K562 (cell line): ENCODE measurements around the gene EFNA5. TPM values are rescaled to one million over a fixed set of nuclear protein-coding genes. Genes with fewer than 3 reads are reported as not detected.

Experiments used
- ATAC-seq: fragments of 200-7000 bp; cut with Tn5 transposase; 3 replicates; pipeline ENCODE4 v1.9.1; 2020; ENCODE audit warnings: moderate library complexity
- BruUV-seq: library from RNA; stranded (reverse); fragments of 400-500 nt; replicated peaks from 2 replicates; lab custom pipeline; 2021; lab: Mats Ljungman, UMichigan
- CTCF ChIA-PET: fragments of 300-600 bp; formaldehyde crosslinking; extraction: SDS; loops from one replicate; lab custom pipeline; 2021; ENCODE audit warnings: low intra/inter-chr PET ratio; lab: Yijun Ruan, JAX
- POLR2A ChIA-PET: fragments of 300-600, 350-650 bp; sonication (Branson Sonifier 250); formaldehyde crosslinking; extraction: SDS; loops from one replicate; lab custom pipeline; 2021; ENCODE audit warnings: antibody characterized with exemption, inconsistent platforms; lab: Yijun Ruan, JAX
- DNase-seq, 4 experiments: peaks; one replicate each; pipeline versions ENCODE4 v3.0.0 to v3.0.0-alpha.2; 2011 to 2018; ENCODE audit warnings: low spot score in 3 of 4, mixed read lengths in 3 of 4; ENCODE audit errors: extremely low read depth in 1 of 4
- FAIRE-seq: peaks from 2 replicates; lab custom pipeline; 2011; peaks lifted over from hg19 to GRCh38; lab: Jason Lieb, UNC
- H2AFZ ChIP-seq: 2 replicates; pipeline ENCODE4 v1.6.0; 2011; ENCODE audit warnings: low read depth, low read length, control low read depth, inconsistent platforms
- H3K27ac ChIP-seq: fragments of 200-600 bp; 3 replicates; pipeline ENCODE4 v1.8.0; 2011; ENCODE audit warnings: low read depth, mild to moderate bottlenecking, control low read depth, inconsistent platforms, low read length, moderate library complexity, mixed read lengths; ENCODE audit errors: extremely low read depth
- H3K27me3 ChIP-seq, 2 experiments: fragments of 300-600 bp in 1 of 2; 2 replicates in 1 of 2; 3 replicates in 1 of 2; pipeline versions ENCODE4 v1.6.0 to v1.8.0; 2011; ENCODE audit warnings: inconsistent platforms in 2 of 2, low read length in 2 of 2, mild to moderate bottlenecking in 1 of 2, mixed read lengths in 1 of 2, moderate library complexity in 1 of 2; ENCODE audit not compliant: control insufficient read depth in 2 of 2, insufficient read depth in 2 of 2
- H3K36me3 ChIP-seq: fragments of 300-600 bp; 3 replicates; pipeline ENCODE4 v1.8.0; 2011; ENCODE audit warnings: mild to moderate bottlenecking, low read length, inconsistent platforms; ENCODE audit not compliant: control insufficient read depth, insufficient read depth
- H3K4me1 ChIP-seq, 2 experiments: fragments of 200-600 bp in 1 of 2; replicated peaks in 1 of 2; 2 replicates in 1 of 2; 3 replicates in 1 of 2; pipeline versions ENCODE4 v1.5.1 to v1.8.0; 2011; ENCODE audit warnings: inconsistent platforms in 2 of 2, low read length in 2 of 2, mild to moderate bottlenecking in 1 of 2, mixed read lengths in 1 of 2, moderate library complexity in 1 of 2; ENCODE audit not compliant: control insufficient read depth in 2 of 2, insufficient read depth in 2 of 2
- H3K4me2 ChIP-seq: 2 replicates; pipeline ENCODE4 v1.6.1; 2011; ENCODE audit warnings: low read length, control low read depth, inconsistent platforms, mixed read lengths; ENCODE audit not compliant: insufficient read depth
- H3K4me3 ChIP-seq: fragments of 200-600 bp; sonication (generic), shearing (Covaris generic); 2 replicates; pipeline ENCODE4 v1.5.1; 2016; ENCODE audit warnings: control low read depth, inconsistent platforms
- H3K79me2 ChIP-seq: fragments of 200-600 bp; 3 replicates; pipeline ENCODE4 v1.8.0; 2011; ENCODE audit warnings: low read length, inconsistent platforms; ENCODE audit not compliant: control insufficient read depth, insufficient read depth
- H3K9ac ChIP-seq, 2 experiments: 2 replicates each; pipeline versions ENCODE4 v1.6.0 to v1.6.1; 2011; ENCODE audit warnings: low read depth in 2 of 2, low read length in 2 of 2, control low read depth in 1 of 2, inconsistent platforms in 1 of 2, mild to moderate bottlenecking in 1 of 2, mixed read lengths in 1 of 2; ENCODE audit not compliant: insufficient read depth in 1 of 2
- H3K9me1 ChIP-seq: one replicate; pipeline ENCODE4 v1.6.0; 2011; ENCODE audit warnings: inconsistent platforms, mild to moderate bottlenecking, low read length, moderate library complexity; ENCODE audit not compliant: control insufficient read depth, insufficient read depth
- H3K9me3 ChIP-seq: replicated peaks from 2 replicates; pipeline ENCODE4 v1.5.1; 2011; ENCODE audit warnings: low read depth, low read length, inconsistent platforms; ENCODE audit not compliant: control insufficient read depth, insufficient read depth
- H4K20me1 ChIP-seq: replicated peaks from 2 replicates; pipeline ENCODE4 v1.6.1; 2011; ENCODE audit warnings: low read length, inconsistent platforms, mixed read lengths; ENCODE audit not compliant: control insufficient read depth, insufficient read depth
- BRD4 ChIP-seq: fragments of 200-600 bp; sonication (generic); IDR thresholded peaks from 2 replicates; pipeline ENCODE4 v1.6.1; 2017; ENCODE audit warnings: inconsistent platforms
- C11orf30 ChIP-seq: fragments of 450-650 bp; IDR thresholded peaks from 2 replicates; pipeline ENCODE4 v1.6.1; 2016; ENCODE audit warnings: low read depth, mild to moderate bottlenecking
- ESRRB ChIP-seq: fragments of 250-450 bp; sonication (Bioruptor Pico); IDR thresholded peaks from 2 replicates; pipeline ENCODE4 v1.5.0; 2020; ENCODE audit warnings: mild to moderate bottlenecking, moderate library complexity, borderline replicate concordance
- HNRNPLL ChIP-seq: fragments of 200-400 bp; formaldehyde crosslinking; IDR thresholded peaks from 2 replicates; pipeline ENCODE4 v1.6.1; 2017; ENCODE audit warnings: low read length, low read depth, mild to moderate bottlenecking; ENCODE audit not compliant: poor library complexity, severe bottlenecking
- JUND ChIP-seq, 2 experiments: IDR thresholded peaks; 2 replicates in 1 of 2; 3 replicates in 1 of 2; pipeline ENCODE4 v1.6.1; 2011; ENCODE audit warnings: borderline replicate concordance in 2 of 2, low read depth in 2 of 2, low read length in 2 of 2, improper control_type of control experiment in 1 of 2, missing biosample characterization in 1 of 2, missing genetic modification characterization in 1 of 2, missing genetic modification reagents in 1 of 2
- L3MBTL2 ChIP-seq: fragments of 450-650 bp; IDR thresholded peaks from 2 replicates; pipeline ENCODE4 v1.6.1; 2016; ENCODE audit warnings: mild to moderate bottlenecking, moderate library complexity
- MAFG ChIP-seq: fragments of 450-650 bp; conservative IDR thresholded peaks from 2 replicates; pipeline ENCODE4 v1.6.1; 2016; ENCODE audit warnings: missing genetic modification characterization, missing compliant biosample characterization
- MTA1 ChIP-seq: fragments of 450-650 bp; IDR thresholded peaks from 2 replicates; pipeline ENCODE4 v1.6.1; 2017; ENCODE audit warnings: borderline replicate concordance
- NCOR1 ChIP-seq: fragments of 450-650 bp; IDR thresholded peaks from 2 replicates; pipeline ENCODE4 v1.6.1; 2016; ENCODE audit warnings: mild to moderate bottlenecking, moderate library complexity
- NFATC3 ChIP-seq: fragments of 450-650 bp; IDR thresholded peaks from 2 replicates; pipeline ENCODE4 v1.6.1; 2017; ENCODE audit warnings: mild to moderate bottlenecking
- RBM39 ChIP-seq: fragments of 200-400 bp; formaldehyde crosslinking; optimal IDR thresholded peaks from 2 replicates; pipeline ENCODE3; 2018; ENCODE audit warnings: low read depth, low read length
- SNIP1 ChIP-seq: fragments of 450-650 bp; IDR thresholded peaks from 2 replicates; pipeline ENCODE4 v1.7.1; 2017; ENCODE audit warnings: low read depth, mild to moderate bottlenecking
- ZNF212 ChIP-seq: fragments of 450-650 bp; formaldehyde crosslinking; IDR thresholded peaks from 2 replicates; pipeline ENCODE4 v1.4.0; 2020; ENCODE audit warnings: mild to moderate bottlenecking
- ZNF445 ChIP-seq: fragments of 250-450 bp; sonication (Bioruptor Pico); IDR thresholded peaks from 2 replicates; pipeline ENCODE4 v1.4.0; 2020; ENCODE audit warnings: low read depth, mild to moderate bottlenecking, moderate library complexity
- ZNF644 ChIP-seq: fragments of 200-800 bp; sonication (Bioruptor generic); IDR thresholded peaks from 2 replicates; pipeline ENCODE4 v1.6.1; 2016; ENCODE audit warnings: low read depth, missing genetic modification characterization, missing compliant biosample characterization
- ZZZ3 ChIP-seq: fragments of 450-650 bp; IDR thresholded peaks from 2 replicates; pipeline ENCODE4 v1.6.1; 2016; ENCODE audit warnings: antibody characterized with exemption, mild to moderate bottlenecking, moderate library complexity
- in situ Hi-C: fragments of 300-500 bp; cut with MboI; formaldehyde crosslinking; loops from 4 replicates; pipeline ENCODE4 v1.15.0; 2018; ENCODE audit warnings: inconsistent platforms, mixed read lengths
- intact Hi-C: fragments of 100-400 bp; cut with micrococcal nuclease; formaldehyde crosslinking; loops from 2 replicates; pipeline ENCODE4 v1.14.2; 2022
- polyA plus RNA-seq, 8 experiments: library from polyadenylated mRNA; depleted of rRNA in 4 of 8; stranded (reverse) in 5 of 8; unstranded in 3 of 8; fragments of >200 nt; fragmentation: Nextera tagmentation in 2 of 8; fragmentation: Illumina TruSeq in 1 of 8; extraction: Ambion mirVana in 2 of 8; extraction: Trizol in 1 of 8; gene quantifications; 2 replicates each; pipeline versions ENCODE4 v1.2.1 to v1.2.3, GENCODE V29; 2011 to 2014; ENCODE audit warnings: inconsistent platforms in 1 of 8, missing spikeins in 1 of 8
- total RNA-seq, 7 experiments: library from RNA; depleted of rRNA in 6 of 7; stranded (reverse); fragments of >200 nt in 6 of 7; fragmentation: Illumina TruSeq in 2 of 7; extraction: Trizol in 2 of 7; gene quantifications; 2 replicates each; pipeline versions ENCODE4 v1.2.1 to v1.2.3, GENCODE V29; 2011 to 2021; ENCODE audit warnings: low replicate concordance in 1 of 7
- TF ChIP-seq, protein P1 (sequence below), 2 experiments: fragments of 250-450 bp in 1 of 2; fragments of 450-650 bp in 1 of 2; sonication (Bioruptor Pico) in 1 of 2; IDR thresholded peaks; 2 replicates each; pipeline versions ENCODE4 v1.6.1 to v1.8.0; 2016 to 2021; ENCODE audit warnings: mild to moderate bottlenecking in 2 of 2, moderate library complexity in 2 of 2, missing compliant biosample characterization in 1 of 2, missing genetic modification characterization in 1 of 2
- TF ChIP-seq, protein P2 (sequence below), 2 experiments: fragments of 450-650 bp in 1 of 2; IDR thresholded peaks; 2 replicates each; pipeline ENCODE4 v1.6.1; 2011 to 2017; ENCODE audit warnings: low read depth in 2 of 2, antibody characterized with exemption in 1 of 2, borderline replicate concordance in 1 of 2, low read length in 1 of 2, mild to moderate bottlenecking in 1 of 2, mixed read lengths in 1 of 2; ENCODE audit not compliant: control insufficient read depth in 1 of 2
- TF ChIP-seq, protein P3 (sequence below): sonication (generic); formaldehyde crosslinking; IDR thresholded peaks from 2 replicates; pipeline ENCODE4 v1.8.1; 2023; ENCODE audit warnings: mild to moderate bottlenecking, missing genetic modification reagents, moderate library complexity

EFNA5 gene
- total and polyA plus RNA-seq, 9 of the 15 experiments (the other 6 are each of a cell fraction or from before 2014, with no cell fraction given) = 0.20 TPM; not detected in 8

DNA sequence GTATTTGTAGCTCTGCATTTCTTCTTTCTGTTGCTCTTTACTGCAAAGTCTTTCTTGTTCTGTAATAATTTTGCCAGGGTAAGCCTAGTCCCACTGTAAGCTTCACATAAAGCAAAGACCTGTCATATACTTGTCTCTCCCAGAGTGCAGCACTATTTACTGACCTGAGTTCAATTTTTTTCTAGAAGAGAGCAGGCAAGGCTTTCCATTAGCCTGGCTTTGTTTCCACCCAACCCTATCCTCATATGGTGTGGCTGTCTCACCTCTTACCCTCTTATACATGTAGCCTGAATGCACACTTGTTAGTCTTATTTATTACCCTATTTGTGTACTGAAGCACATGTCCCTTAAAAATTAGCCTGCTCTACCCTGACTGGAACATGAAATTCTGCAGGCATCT lies 170.4 kb downstream of the EFNA5 start:
- no peak overlapping the region for H2AFZ ChIP-seq
- H4K20me1 ChIP-seq = no peaks in the 10 kb centered on the region
- H3K27ac ChIP-seq = no peak overlapping the region
- CTCF ChIA-PET = no interaction called here
- DNase-seq (no peak), ATAC-seq (no peak), FAIRE-seq (no peak)
- intact Hi-C loops (no loop called here), in situ Hi-C loops (no loop called here)
- no TSS peak for BruUV-seq
- POLR2A ChIA-PET = interaction anchor here (0.6 kb wide), 1 partner anchor 12 kb away, joined by 3 read pairs; no protein-coding TSS in a partner anchor
- H3K4me1 ChIP-seq = no peaks in the 10 kb centered on the region
- H3K4me3 ChIP-seq = no peak overlapping the region
- no peaks in the 10 kb centered on the region for H3K36me3 ChIP-seq
- no peak overlapping the region for H3K4me2 ChIP-seq
- no peaks in the 10 kb centered on the region for H3K79me2 ChIP-seq
- TF ChIP-seq L3MBTL2 = no peak
- no peak for TF ChIP-seq ZZZ3
- TF ChIP-seq, protein P1, sequence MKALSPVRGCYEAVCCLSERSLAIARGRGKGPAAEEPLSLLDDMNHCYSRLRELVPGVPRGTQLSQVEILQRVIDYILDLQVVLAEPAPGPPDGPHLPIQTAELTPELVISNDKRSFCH (CRISPR knock-in tag; IDR thresholded peaks at IDR 0.05) = no peak
- TF ChIP-seq, protein P1 (tag; IDR thresholded peaks at IDR 0.05) = no peak
- no peak for TF ChIP-seq ZNF644
- TF ChIP-seq RBM39 = no peak
- TF ChIP-seq ESRRB (CRISPR knock-in tag) = no peak
- no peak for TF ChIP-seq JUND (IDR thresholded peaks at IDR 0.05; ENCODE audit: borderline replicate concordance, low read depth, low read length)
- TF ChIP-seq JUND (tag; IDR thresholded peaks at IDR 0.05; ENCODE audit: borderline replicate concordance, low read depth, low read length) = no peak
- TF ChIP-seq MAFG (tag) = no peak
- TF ChIP-seq ZNF212 = no peak
- TF ChIP-seq HNRNPLL = no peak
- TF ChIP-seq, protein P2, sequence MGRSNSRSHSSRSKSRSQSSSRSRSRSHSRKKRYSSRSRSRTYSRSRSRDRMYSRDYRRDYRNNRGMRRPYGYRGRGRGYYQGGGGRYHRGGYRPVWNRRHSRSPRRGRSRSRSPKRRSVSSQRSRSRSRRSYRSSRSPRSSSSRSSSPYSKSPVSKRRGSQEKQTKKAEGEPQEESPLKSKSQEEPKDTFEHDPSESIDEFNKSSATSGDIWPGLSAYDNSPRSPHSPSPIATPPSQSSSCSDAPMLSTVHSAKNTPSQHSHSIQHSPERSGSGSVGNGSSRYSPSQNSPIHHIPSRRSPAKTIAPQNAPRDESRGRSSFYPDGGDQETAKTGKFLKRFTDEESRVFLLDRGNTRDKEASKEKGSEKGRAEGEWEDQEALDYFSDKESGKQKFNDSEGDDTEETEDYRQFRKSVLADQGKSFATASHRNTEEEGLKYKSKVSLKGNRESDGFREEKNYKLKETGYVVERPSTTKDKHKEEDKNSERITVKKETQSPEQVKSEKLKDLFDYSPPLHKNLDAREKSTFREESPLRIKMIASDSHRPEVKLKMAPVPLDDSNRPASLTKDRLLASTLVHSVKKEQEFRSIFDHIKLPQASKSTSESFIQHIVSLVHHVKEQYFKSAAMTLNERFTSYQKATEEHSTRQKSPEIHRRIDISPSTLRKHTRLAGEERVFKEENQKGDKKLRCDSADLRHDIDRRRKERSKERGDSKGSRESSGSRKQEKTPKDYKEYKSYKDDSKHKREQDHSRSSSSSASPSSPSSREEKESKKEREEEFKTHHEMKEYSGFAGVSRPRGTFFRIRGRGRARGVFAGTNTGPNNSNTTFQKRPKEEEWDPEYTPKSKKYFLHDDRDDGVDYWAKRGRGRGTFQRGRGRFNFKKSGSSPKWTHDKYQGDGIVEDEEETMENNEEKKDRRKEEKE (IDR thresholded peaks at IDR 0.05; ENCODE audit: borderline replicate concordance in 1 of 2, control insufficient read depth in 1 of 2, low read depth in 2 of 2, low read length in 1 of 2) = no peak
- TF ChIP-seq ZNF445 = no peak
- no peak for TF ChIP-seq C11orf30
- no peak for TF ChIP-seq MTA1
- TF ChIP-seq BRD4 = no peak
- no peak for TF ChIP-seq SNIP1
- TF ChIP-seq, protein P3, sequence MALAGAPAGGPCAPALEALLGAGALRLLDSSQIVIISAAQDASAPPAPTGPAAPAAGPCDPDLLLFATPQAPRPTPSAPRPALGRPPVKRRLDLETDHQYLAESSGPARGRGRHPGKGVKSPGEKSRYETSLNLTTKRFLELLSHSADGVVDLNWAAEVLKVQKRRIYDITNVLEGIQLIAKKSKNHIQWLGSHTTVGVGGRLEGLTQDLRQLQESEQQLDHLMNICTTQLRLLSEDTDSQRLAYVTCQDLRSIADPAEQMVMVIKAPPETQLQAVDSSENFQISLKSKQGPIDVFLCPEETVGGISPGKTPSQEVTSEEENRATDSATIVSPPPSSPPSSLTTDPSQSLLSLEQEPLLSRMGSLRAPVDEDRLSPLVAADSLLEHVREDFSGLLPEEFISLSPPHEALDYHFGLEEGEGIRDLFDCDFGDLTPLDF (CRISPR knock-in tag) = no peak
- TF ChIP-seq NCOR1 = no peak
- no peak for TF ChIP-seq NFATC3
- H3K27me3 ChIP-seq = no peaks in the 10 kb centered on the region
- H3K9me3 ChIP-seq = no peaks in the 10 kb centered on the region
- no peaks in the 10 kb centered on the region for H3K9me1 ChIP-seq
- H3K9ac ChIP-seq = no peak overlapping the region
